HT1080 (cell line): ENCODE measurements around the gene STAT3. TPM values are rescaled to one million over a fixed set of nuclear protein-coding genes. Genes with fewer than 3 reads are reported as not detected.

Experiments
- DNase-seq: peaks from one replicate; pipeline ENCODE4 v3.0.0-alpha.2; 2015; ENCODE audit warnings: low read depth
- total RNA-seq: library from RNA; depleted of rRNA; stranded (reverse); fragments of >200 nt; shearing (Covaris generic); gene quantifications from 2 replicates; pipeline ENCODE4 v1.2.3, GENCODE V29; 2014

Gene STAT3
- total RNA-seq, 1 experiment from 2014 or later = 42.2 TPM

DNA sequence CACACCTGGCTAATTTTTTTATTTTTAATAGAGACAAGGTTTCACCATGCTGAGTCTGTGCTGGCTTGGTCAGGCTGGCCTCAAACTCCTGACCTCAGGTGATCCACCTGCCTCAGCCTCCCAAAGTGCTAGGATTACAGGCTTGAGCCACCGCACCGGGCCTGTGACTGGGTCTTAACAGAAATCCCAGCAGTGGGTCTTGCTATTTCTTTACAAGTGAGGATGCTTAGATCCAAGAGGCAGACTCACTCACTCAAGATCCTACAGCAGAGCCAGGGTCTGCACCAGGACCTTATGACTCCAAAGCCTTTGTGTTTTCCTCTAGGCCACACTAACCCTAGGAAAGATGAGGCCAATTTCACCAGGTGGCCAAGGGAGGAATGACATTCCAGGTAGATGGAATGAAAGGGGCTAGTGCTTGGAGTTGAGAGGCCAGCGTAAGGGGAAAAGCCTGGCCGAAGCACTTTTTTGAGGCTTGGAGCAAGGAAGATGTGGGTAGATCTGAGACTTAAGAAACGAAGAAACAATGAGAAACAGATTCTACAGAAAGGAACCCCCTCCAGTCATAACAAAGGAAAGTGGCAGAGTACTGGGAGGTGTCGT lies 105.7 kb downstream of the STAT3 start:
- no peak for DNase-seq

DNA sequence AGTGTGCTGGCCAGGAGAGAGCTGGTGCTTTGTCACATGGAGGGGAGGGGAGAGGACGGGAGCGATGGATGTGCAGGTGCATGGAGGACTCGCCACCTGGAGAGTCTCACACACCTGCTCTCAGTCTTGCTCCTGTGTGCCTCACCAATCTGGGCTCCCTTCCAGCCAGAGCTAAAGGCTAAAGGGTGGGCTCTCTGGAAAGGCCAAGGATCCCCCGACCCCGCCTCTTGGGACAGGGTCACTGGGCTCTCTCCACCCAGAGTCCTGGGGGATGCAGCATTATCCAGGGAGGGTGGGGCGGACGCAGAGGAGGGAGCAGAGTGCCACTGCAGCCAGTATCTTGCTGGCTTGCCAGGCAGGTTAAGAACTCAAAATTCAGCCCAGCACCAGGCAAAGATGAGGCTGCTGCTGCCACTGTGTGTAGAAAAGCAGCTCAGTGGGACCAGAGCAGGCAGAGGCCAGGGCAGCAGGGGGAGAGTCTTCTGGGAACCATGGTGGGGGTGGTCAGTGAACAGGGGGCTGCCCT lies 106.6 kb downstream of the STAT3 start:
- DNase-seq = no peak

DNA sequence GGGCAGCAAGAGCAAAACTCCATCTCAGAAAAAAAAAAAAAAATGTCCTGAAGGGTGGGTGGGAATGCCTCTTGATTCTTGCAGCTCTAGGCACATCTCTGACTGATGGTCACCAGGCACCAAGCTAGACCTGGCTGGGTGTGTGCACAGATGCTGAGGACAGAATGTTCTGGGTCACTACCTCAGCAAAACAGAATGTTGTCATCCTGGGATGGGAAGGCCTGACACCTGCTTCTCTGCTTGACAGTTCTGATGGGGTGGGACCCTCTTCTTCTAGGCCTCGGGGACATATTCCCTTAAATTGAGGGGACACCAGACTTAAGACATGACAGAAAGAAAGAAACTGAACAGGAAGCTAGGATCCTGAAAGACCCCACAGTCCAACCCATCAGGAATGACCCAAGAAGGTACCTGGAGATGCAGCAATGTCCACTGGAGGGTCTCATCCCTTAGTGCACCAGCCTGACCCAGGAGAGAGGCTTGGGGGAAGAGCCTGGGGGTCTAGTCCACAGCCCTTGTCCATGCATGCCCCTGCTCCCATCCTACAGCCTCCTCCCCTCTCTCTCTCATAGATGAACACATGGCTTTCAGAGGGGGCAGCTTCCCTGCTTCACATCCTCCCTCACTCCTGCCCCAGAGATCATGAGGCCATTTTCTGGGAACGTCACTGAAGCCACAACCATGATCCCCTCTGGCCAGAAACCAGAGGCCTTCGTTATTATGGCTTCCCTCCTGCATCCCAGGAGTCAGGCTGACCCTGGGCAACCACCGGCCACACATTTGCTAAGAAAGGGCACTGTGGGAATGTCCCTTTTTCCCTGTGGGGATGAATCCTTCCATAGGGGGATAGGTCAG lies 108.2 kb downstream of the STAT3 start:
- DNase-seq = no peak

DNA sequence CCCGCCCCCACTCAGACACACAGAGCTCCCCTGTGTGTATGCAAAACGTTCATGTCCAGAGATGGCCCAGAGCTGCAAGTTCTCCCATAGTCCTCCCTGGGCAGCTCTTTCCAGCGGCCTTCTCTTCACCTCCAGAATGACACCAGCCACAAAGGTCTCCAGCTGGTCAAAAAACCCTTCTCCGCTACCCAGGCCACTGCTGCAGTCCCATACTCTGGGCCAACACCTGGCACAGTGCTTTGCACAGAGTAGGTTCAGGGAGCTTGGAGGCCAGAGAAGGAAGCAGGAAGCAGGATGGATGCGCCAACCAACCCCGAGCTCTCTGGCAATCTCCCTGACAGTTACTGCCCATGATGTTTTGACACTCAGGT lies 110.9 kb downstream of the STAT3 start:
- DNase-seq = no peak

DNA sequence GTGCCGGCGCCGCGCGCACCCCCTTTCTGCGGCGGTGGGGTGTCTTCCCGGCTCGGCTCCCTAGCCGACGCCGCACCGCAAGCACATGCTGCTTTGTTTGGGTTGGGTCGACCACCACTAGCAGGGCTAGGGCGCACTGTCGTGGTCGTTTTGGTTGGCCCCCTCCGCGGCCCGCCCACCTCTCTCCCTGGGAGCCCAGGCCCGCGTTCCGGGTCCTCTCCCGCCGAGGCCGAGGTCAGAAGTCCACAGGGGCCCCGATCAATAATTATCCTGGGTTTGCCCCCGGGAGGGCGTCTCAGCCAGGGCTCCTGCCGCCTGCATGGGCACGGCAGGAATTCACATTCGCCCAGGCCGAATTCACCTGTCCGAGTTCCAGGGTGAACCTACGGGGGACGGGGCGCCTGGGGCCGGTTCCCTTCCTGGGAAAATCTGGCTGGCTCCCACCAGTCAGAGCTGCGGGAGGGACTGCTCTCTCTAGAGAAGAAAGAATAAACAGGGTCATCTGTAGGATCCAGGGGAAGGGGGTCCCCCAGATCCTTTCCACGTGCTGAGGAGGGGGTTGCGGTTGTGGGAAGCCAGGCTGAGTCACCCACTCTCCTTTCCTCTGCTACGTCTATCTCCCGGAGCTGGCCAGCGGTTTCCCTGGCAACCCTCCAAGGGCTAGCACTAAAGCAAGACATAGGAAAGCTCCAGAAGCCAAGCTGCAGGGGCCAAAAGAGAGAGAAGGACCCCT lies 111.5 kb downstream of the STAT3 start:
- peak; percentile 85 for DNase-seq

DNA sequence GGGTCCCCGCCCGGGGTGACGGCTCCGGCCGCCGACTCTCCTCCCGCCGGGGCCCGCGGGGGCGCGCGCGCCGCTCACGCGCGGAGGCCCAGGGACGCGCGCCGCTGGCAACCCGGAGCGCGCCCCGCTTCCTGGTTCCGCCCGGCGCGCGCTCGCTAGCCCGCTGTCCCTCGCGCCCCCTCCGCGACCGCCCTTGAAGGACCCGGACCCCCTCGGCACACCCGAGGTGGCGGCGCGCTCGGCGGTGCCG lies 112.0 kb downstream of the STAT3 start, which contains the start of gene STAT5B:
Gene STAT5B, minus strand, starts transcription at position 33 of the 250 bp plus-strand sequence. CDS start 44,264 bp downstream, outside the sequence.
- no peak for DNase-seq

DNA sequence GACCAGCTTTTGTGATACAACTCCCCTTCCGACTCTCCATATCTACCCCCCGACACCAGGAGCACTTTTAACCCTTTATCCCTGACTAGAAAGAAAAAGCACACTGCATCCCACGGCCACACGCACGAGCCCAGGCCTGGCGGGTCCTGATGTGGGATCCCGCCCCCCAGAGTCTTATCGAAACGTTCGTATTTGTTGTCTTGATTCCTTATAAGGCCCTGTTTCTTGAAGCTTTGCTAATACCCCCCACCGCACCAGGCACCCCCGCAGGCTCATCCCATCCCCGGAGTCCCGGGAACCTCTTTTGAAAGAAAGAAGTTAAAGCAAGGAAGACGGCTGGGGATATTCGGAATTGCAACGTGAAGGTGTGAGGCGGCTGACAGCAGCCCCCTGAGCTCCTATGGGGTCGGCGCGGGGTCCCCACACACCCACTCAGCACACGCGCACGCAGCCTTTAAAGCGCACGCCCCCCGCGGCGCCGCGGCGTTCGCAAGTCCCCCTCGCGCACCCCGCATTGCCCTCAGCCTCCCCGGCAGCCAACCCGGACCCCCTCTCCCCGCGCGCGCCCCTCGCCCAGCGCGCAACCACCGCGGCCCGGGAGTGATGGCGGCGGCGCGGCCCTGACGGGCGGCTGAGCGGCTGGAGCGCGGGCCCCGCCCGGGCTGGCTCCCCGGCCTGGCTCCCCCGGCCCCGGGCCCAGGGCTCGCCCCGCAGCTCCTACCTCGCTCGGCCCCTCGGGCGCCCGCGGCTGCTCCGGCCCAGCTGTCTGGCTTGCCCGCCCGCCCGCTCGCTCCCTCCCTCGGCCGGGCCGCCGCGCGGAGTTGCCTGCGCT lies 112.5 kb downstream of the STAT3 start:
- peak; percentile 15 for DNase-seq

DNA sequence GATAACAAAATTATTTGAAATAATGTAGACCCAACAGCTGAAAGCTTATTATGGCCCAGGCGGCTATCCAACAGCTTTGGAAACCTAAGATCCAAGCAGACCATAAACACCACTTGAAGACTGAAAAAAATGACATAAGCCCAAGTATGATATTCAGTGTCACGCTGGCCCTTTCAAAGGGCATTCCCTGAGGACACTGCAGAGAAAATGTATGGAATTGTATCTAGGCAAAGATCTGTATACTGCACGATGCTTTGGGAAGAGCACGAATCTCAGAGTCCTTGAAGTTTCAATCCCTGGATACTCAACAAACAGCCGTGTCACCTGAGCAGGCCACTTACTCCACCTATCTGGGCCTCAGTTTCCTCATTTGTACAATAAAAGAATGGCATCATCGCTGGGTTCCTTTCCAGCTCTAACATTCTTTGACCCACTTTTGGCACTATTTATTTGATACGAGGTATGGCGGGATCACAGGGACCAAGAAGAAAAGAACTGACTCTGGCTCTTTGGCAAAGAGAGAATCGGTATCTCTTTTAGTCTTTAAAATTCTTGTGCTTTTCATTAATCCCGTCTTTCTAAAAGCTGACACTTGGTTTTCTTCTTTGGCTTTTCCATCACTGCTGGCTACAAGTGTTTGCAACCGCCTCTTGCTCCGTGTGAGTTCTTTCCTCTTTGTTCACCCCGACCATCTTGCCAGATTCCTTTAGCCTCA lies 113.3 kb downstream of the STAT3 start:
- no peak for DNase-seq

DNA sequence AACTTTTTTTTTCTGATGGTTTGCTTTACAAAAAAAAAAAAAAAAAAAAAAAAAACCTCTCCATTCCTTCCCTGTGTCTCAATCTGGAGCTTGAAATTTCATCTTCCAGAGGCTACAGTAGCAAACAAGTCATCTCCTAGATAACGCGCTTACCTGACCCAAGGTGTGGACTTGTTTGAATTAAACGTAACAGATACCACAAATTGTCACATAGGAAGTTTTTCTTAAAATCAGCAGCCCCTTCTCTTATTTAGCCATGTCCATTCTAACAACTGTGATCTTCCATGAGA lies 114.0 kb downstream of the STAT3 start:
- no peak for DNase-seq

DNA sequence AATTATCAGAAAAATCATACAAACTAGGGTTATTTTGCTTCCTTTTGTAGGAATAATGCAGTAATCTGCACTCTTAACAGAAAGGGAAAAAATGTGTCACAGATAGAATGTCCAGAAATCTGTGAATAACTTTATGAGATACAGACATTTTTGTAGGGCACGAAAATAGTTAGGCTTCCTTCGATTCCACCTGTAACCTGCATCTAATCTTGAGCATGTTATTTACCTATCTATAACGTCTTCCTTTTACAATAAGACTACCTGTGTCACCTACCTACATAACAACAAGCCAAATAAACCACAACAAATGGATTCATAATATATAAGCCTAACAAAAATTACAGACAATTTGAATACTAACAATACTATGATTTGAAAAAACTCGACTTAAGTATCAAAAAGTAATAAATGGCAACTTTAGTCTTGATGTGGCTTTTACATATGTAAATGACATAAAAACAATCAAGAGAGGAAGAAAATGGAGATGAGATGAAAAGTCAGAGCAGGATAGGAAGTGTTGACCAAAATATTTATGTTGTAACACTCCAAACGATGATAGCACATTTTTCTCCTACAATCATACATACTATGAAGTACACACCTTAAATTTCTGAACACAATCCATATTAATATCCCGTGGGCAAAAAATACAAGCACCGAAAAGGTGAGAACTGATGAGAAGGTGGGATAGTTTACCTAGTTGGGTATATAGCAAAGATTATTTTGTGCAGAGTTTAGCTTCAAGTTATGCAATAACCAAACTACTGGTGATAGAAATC lies 114.6 kb downstream of the STAT3 start:
- DNase-seq = no peak

DNA sequence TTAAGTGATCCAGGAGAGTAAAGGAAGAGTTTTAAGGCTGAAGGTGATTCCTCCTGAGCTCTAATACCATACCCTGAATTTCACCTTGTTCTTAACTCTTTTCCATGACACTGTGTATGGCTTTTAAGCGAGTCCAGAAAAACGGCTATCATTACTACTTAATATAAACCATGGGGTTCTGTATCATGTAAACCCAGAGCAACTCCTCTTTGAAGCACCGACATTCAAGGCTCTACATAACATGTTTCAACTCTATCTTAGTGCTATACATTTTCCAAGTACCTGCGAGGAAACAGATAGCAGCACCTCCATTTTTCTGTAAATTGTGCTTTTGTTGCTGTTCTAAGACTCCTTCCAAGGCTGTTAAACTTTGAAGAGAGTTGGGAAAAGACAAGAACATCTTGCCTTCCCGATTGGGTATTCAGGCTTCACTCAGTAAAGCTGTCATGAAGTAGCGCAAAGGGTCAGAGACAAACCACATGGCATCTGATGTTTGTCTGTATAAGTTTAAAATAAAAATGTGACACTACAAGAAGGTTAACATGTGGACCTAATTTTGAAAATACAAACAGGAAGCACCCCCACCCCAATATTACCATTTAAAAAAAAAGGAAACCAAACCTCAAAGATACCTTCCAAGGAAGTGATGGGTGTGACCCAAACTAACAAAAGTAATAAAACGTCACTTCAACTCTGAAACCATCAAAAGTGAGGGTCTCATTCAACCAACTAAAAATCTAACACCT lies 115.9 kb downstream of the STAT3 start:
- no peak for DNase-seq

DNA sequence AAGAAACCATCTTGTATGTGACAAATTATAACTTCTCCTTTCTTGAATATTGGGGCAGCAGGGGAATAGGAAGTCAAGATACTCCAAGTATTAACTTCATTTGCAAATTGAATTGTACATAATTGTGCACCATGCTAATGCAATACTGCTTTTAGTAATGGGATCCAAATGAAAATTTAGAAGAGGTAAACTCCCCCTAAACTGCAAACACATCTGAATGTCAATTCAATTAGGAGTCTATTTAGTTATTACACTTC lies 116.5 kb downstream of the STAT3 start:
- no peak for DNase-seq

DNA sequence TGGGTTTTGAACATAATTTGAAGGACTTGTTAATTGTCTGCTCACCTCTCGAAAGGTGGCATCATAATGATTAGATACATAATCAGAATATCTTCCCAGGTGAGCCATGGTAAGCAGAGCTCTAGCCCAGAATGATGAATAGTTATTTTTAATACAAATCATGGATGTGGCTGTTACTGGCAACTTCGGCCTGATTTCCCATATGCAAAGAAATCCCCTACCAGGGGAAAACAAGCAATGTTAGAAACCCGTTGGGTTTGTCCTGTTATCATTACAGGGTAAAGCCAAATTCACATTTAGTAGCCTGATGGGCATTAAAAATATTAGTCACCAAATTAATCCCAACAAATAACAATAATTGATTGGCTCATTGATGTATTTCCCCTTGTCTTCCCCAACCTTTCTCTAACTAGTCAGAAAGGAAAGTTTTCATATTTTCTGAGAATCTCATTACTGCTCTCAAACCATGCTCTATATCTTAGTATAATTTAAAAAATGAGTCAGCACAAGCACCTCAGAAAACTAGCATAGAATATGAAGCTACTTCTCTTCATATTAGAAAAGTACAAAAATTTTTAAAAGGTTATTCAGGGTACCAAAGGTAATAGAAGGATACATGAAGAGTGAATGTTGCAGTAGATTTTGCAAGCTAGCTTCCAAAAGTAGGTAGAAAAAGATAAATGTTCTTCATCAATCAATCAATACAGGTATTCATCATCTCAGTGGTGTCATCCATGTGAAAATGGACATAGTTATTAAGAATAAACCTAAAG lies 117.0 kb downstream of the STAT3 start:
- no peak for DNase-seq

DNA sequence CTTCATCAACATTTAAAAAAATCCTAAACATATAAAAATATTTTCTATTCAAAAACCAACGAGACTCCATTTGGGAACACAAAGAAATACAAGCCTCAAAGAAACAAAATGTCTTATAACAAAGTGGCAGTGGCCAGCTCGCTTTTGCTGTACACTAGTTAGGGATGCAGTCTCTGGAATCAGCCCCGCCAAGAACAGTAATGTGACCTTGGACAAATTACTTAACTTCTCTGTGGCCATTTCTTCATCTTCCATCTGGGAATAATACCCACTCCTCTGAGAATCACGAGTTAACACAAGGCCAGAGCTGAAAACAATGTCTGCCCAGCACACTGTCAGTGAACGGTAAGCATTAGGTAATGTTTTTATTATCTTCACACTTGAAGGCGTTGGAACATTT lies 117.6 kb downstream of the STAT3 start:
- DNase-seq = no peak

DNA sequence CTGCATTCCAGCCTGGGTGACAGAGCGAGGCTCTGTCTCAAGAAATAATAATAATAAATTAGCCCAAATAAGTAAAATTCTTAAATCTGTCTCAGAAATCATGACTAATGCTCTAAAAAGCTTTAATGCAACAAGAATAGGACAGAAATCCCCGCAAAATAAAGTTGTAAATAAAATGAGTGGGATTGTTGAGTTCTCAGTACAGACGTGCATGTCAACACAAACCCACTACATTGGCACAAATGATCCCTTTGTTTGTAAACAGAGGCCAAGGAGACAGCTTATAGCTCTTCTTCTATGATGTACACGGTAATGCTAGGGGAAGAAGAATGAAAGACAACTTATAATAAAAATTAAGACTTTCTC lies 118.1 kb downstream of the STAT3 start:
- DNase-seq = no peak

DNA sequence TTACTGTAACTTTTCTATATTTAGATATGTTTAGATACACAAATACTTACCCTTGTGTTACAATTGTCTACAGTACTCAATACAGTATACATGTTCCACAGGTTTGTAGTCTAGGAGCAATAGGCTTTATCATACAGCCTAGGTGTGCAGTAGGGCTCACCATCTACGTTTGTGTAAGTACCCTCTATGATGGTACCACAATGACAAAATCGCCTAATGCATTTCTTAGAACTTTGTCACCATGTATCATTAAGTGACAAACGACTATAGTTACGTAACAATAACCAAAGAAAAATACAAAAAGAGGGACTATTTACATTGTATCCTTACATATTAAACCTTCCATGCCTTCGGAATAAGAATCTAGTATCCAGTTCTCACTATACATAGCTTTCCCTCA lies 120.0 kb downstream of the STAT3 start:
- no peak for DNase-seq

DNA sequence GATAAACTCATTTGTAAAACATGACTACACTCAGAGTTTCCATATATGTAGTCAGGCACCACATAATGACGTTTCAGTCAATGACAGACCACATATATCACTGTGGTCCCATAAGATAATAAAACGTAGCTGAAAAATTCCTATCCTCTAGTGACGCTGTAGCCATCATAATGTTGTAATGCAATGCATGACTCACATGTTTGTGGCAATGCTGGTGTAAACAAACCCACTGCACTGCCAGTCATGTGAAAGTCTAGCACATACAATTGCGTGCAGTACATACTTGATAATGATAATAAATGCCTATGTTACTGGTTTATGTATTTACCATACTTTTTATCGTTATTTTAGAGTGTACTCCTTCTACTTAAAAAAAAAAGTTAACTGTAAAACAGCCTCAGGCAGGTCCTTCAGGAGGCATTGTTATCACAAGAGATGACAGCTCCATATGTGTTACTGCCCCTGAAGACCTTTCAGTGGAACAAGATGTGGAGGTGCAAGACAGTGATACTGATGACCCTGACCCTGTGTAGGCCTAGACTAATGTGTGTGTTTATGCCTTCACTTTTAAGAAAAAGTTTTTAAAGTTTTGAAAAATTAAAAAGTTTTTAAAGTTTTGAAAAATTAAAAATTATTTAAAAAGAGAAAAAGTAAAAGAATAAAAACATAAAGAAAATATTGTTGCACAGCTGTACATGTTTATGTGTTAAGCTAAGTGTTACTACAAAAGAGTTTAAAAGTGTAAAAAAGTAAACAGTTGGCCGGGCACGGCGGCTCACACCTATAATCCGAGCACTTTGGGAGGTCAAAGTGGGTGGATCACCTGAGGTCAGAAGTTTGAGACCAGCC lies 121.1 kb downstream of the STAT3 start:
- DNase-seq = peak; percentile 18

DNA sequence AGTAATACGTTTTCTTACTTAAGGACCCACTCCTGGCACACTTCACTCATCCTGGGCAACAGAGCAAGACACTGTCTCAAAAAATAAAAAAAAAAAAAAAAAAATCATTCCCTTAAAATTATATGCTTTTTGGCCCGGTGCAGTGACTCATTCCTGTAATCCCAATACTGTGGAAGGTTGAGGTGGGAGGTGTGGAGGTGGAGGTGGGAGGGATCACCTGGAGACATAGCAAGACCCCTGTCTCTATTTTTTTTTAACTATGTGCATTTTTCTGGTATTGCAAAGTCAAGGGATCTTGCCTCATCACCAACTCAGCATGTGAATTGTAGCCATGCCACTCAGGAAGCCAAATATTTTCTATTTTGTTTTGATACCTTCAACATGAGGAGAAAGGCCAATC lies 121.8 kb downstream of the STAT3 start:
- DNase-seq = no peak
